CD4-positive, alpha-beta T cell treated with Interleukin-6 at 100 ng/mL for 8 hours (primary cell): ENCODE measurements around the gene IL1RL2.
A peak's percentile ranks its signal among the peaks of the same experiment; 100 is the strongest.

ENCODE experiments used
- DNase-seq: peaks from one replicate; pipeline ENCODE4 v3.0.0-alpha.2; 2020; ENCODE audit warnings: mixed read lengths, low spot score

IL1RL2 gene

GRCh38 chr2:102267774-102268173 is 81.0 kb downstream of the IL1RL2 start:
- DNase-seq: no peak

GRCh38 chr2:102268510-102269199 is 81.8 kb downstream of the IL1RL2 start:
- DNase-seq: no peak

DNA sequence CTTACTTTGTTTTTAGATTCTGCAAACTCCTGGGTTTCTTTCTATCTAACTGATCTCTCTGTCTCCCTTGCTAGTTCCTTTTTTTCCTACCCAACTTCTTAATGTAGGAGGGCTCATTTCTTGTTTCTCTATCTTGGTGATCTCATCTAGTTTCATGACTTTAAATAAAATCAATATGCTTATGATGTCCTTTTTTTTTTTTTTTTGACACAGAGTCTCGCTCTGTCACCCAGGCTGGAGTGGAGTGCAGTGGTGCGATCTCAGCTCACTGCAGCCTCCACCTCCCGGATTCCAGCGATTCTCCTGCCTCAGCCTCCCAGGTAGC is 82.3 kb downstream of the IL1RL2 start:
- DNase-seq: no peak

- peak; percentile 30 for DNase-seq
These were observed 85.0 kb downstream of the IL1RL2 start for GRCh38 chr2:102271844-102272243.

DNA sequence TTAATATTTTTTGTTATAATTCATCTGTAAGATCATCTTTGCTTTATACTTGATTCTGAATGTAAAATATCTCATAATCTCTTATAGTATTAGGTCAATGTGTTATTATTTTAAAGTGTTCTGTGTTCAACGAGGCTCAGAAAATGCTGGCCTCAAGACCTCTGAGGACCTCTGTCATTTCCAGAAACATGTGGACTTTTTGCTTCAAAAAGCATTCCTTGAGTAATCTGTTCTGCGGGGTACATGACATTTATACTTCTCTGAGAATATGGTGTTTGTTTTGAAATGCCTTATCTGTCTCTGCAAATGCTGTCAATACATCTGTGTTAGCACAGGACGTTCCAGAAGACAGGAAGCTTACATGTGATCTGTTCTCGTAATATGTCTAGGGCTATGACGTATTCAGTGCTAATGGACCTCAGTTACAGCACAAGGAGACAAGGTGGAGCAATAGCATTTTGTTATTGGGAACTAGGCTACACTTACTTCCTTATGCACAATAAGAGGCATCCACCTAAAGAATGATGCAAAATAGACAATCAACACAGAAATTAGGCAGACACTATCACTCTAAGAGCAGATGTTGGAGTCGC is 86.9 kb downstream of the IL1RL2 start:
- DNase-seq: no peak

- DNase-seq: no peak
These were observed 89.9 kb downstream of the IL1RL2 start for GRCh38 chr2:102276549-102277201.

GRCh38 chr2:102277202-102277700 is 90.4 kb downstream of the IL1RL2 start:
- DNase-seq: no peak

DNA sequence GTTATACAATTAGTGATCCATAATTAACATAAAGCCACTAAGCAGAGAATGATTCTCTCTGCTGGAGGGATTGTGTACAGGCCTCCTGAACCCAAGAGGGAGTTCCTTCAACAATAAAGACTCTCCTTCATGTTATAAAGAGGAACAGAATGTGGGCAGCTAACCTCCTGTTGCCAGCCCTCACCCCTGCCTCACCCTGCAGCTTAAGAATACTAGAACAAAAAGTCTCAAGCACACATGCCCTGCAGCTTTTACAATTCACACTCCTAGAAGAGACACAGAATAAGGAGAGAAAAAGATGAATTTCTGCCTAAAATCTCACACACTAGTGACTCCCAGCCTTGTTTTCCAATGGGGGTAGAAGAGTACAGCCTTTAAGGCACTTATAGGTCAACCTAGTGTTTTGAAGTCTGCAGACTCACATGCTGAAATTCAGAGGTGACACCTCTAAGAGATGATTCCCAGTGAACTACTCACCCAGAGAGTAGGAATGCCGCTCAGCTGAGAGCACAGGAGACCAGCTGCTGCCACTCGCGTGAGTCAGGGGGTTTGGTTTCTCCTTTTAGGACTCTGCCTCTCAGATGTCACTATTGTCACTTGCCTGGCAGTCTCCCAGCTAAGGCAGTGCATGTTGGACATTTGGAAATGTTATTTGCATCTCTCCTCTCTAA is 92.0 kb downstream of the IL1RL2 start:
- DNase-seq: no peak

DNA sequence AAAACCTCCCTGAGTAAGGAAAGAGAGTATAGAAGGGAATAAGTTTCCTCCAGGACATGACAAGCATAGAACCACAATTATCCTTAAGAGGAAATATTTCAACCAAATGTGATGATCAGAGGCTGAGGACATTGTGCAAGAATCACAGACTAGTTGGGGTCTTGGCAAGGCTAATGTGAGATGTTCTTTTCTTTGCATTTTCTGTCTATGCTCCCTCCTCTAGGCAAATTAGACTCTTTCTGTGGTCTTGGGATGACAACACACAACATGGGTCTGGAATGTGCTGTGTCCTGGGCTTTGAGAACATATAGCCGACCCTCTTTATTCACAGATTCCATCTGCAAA is 92.5 kb downstream of the IL1RL2 start:
- DNase-seq: no peak

DNA sequence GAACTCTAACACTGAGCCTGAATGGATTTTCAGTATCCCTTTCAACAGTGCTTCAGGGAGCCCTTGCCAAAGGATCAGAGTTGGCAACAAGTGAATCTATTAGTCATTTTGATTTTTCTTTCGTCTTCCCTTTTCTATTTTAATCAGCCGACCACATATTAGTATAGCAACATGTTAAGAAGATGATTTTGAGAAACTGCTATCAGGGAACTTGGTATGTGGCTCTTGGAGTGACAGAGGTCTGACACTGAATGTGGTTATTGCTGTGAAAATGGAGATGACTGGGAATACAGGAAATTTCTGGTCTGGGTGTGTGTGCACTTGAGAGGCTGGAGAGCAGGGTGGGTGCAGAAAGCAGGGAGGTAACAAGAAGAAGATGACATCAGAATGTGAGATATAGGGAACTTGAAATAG is 95.9 kb downstream of the IL1RL2 start:
- DNase-seq: no peak

DNA sequence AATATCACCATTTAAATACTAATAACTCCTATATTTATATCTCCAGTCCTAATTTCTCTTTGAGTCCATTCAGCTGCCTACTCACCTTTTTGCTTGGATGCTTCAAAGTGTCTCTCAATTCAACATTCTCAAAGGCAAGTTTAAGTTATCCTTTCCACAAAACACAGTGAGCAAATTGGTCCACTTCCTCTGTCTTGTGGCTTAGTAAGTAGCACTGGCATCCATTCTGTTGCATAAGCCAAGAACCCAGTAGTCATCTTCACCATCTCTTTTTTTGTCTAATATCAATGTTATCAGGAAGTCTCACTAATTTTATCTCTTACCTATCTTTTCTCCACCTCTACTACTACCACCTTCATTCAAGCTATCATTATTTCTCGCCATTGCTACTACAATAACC is 97.2 kb downstream of the IL1RL2 start:
- no peak for DNase-seq

GRCh38 chr2:102284611-102285010 is 97.8 kb downstream of the IL1RL2 start:
- DNase-seq: no peak

- DNase-seq: no peak
These were observed 98.5 kb downstream of the IL1RL2 start for GRCh38 chr2:102285368-102285767.

- no peak for DNase-seq
These were observed 99.2 kb downstream of the IL1RL2 start for GRCh38 chr2:102286041-102286440.

DNA sequence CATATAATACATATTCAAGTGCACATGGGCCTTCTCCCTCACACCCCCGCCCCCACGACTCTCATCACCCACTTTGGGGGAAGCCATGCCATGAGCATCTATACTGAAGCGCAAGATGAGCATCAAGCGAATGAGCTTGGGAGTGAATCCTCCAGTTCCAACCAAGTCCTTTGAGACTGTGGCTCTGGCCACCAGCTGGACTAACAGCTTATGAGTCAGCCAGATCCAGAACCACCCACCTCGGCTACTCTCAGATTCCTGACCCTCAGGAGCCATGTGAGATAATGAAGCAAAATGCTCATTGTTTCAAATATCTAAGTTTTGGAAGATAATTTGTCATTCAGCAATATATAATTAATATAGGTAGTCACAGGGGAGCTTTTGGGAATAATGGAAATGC is 102.3 kb downstream of the IL1RL2 start:
- no peak for DNase-seq
